ENCODE data around the gene BPIFA1.

The BPIFA1 gene

GRCh38 chr20:33235696-33236095 is at the start of gene BPIFA1:
BPIFA1 (plus strand) TSS chr20:33235996; CDS start chr20:33237712, 1,716 bp downstream.
- H3K27me3 ChIP-seq (ENCODE audit: control insufficient read depth, insufficient read depth, low read length) = peaks cover 24% of the 10 kb centered on the region; the same call in 1 of the 2 replicates
- H3K27ac ChIP-seq (ENCODE audit: low read depth, low read length) = no peak within 1 kb of the TSS
- no peak within 1 kb of the TSS for H3K4me3 ChIP-seq (ENCODE audit: low read depth, low read length)
- no peak within 1 kb of the TSS for H3K9ac ChIP-seq (ENCODE audit: low read length)
- no peaks in the 10 kb centered on the region for H3K36me3 ChIP-seq (ENCODE audit: control insufficient read depth, insufficient read depth, low read length)
- no peaks in the 10 kb centered on the region for H3K9me3 ChIP-seq (ENCODE audit: control insufficient read depth, insufficient read depth, low read depth, low read length)
- no peaks in the 10 kb centered on the region for H3K4me1 ChIP-seq (ENCODE audit: control insufficient read depth, insufficient read depth, low read length)

- H3K27ac ChIP-seq (ENCODE audit: low read depth, low read length) = no peak overlapping the region
- H3K4me1 ChIP-seq (ENCODE audit: control insufficient read depth, insufficient read depth, low read length) = no peaks in the 10 kb centered on the region
- peaks cover 5% of the 10 kb centered on the region; the same call in 1 of the 2 replicates for H3K27me3 ChIP-seq (ENCODE audit: control insufficient read depth, insufficient read depth, low read length)
- no peak overlapping the region for H3K4me3 ChIP-seq (ENCODE audit: low read depth, low read length)
- no peak overlapping the region for H3K9ac ChIP-seq (ENCODE audit: low read length)
- H3K9me3 ChIP-seq (ENCODE audit: control insufficient read depth, insufficient read depth, low read depth, low read length) = peaks cover 7% of the 10 kb centered on the region; the same call in 1 of the 2 replicates
- no peaks in the 10 kb centered on the region for H3K36me3 ChIP-seq (ENCODE audit: control insufficient read depth, insufficient read depth, low read length)
Measured at GRCh38 chr20:33187491-33187890, 48.3 kb upstream of the BPIFA1 start.

GRCh38 chr20:33188421-33188820 is 47.4 kb upstream of the BPIFA1 start:
- Histone ChIP-seq H3K4me3 (ENCODE audit: low read depth, low read length) (no peak overlapping the region), H3K36me3 (ENCODE audit: control insufficient read depth, insufficient read depth, low read length) (no peaks in the 10 kb centered on the region), H3K9me3 (ENCODE audit: control insufficient read depth, insufficient read depth, low read depth, low read length) (peaks cover 3% of the 10 kb centered on the region; the same call in 1 of the 2 replicates), H3K9ac (ENCODE audit: low read length) (no peak overlapping the region), H3K27me3 (ENCODE audit: control insufficient read depth, insufficient read depth, low read length) (peaks cover 11% of the 10 kb centered on the region; the same call in 1 of the 2 replicates), H3K27ac (ENCODE audit: low read depth, low read length) (no peak overlapping the region), H3K4me1 (ENCODE audit: control insufficient read depth, insufficient read depth, low read length) (no peaks in the 10 kb centered on the region)

DNA sequence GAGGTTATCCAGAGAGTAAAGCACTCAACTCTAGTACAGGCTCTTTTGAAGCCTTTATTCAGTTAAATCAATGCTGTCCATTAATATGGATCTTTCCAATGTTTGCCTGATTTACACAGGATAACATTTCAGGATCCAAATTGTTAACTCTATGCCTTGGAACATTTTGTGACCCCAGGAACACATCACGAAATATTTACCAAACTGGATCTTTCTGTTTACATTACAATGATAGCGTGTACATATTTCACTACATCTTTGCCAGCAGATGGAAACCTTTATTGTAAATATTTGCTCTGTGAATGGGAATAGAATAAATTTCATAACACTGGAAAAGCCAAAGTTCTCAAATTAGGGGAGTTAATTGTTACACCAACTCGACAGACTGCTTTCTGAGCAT is 44.3 kb upstream of the BPIFA1 start:
- Histone ChIP-seq H3K36me3 (ENCODE audit: control insufficient read depth, insufficient read depth, low read length) (no peaks in the 10 kb centered on the region), H3K9ac (ENCODE audit: low read length) (no peak overlapping the region), H3K27me3 (ENCODE audit: control insufficient read depth, insufficient read depth, low read length) (peaks cover 19% of the 10 kb centered on the region; the same call in 1 of the 2 replicates), H3K4me3 (ENCODE audit: low read depth, low read length) (no peak overlapping the region), H3K9me3 (ENCODE audit: control insufficient read depth, insufficient read depth, low read depth, low read length) (no peaks in the 10 kb centered on the region), H3K4me1 (ENCODE audit: control insufficient read depth, insufficient read depth, low read length) (no peaks in the 10 kb centered on the region), H3K27ac (ENCODE audit: low read depth, low read length) (no peak overlapping the region)

DNA sequence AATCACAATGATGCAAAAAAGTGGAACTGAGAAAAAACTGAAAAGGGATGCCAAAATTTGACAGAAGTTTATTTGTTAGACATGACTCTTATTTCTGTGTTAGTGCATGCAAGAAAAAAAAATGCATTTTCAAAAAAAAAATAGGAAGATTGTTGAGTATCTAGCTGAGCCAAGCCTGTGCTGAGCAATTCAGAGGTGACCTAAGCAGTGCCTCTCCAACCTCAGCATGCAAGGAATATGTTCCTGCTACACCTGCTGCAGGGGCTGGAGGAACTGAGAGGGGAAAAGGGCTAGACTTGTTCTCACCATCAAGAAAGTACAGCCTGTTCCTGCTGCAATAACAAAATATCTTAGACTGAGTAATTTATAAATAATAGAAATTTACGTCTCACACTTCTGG is 43.8 kb upstream of the BPIFA1 start:
- Histone ChIP-seq H3K4me1 (ENCODE audit: control insufficient read depth, insufficient read depth, low read length) (no peaks in the 10 kb centered on the region), H3K27ac (ENCODE audit: low read depth, low read length) (no peak overlapping the region), H3K9me3 (ENCODE audit: control insufficient read depth, insufficient read depth, low read depth, low read length) (no peaks in the 10 kb centered on the region), H3K27me3 (ENCODE audit: control insufficient read depth, insufficient read depth, low read length) (peaks cover 19% of the 10 kb centered on the region; the same call in 1 of the 2 replicates), H3K36me3 (ENCODE audit: control insufficient read depth, insufficient read depth, low read length) (no peaks in the 10 kb centered on the region), H3K4me3 (ENCODE audit: low read depth, low read length) (no peak overlapping the region), H3K9ac (ENCODE audit: low read length) (no peak overlapping the region)

DNA sequence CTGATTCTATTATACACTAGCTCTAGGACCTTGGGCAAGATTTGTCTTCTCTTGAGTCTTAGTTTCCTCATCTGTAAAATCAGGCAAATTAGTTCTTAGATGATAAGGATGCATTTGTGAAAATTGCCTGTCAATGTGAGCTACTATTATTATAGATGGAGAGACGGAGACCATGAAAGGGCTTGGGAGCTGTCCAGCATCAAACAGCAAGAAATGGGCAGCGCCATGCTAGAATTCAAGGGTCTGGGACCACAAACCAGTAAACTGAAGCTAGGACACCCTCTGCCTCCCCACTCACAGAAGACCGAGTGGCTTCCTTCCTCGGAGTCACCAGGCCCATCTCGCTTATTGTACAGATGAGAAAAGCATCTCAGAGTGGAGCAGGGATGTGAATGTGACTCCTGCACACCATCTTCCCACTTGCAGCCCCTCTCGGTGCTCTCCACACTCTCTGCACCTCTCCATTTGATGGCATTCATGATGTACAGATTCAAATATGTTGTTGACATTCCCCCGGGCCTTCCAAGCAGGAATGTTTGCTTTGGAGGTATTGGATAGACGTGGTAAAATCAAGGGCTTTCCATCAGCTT is 42.8 kb upstream of the BPIFA1 start:
- Histone ChIP-seq H3K4me1 (ENCODE audit: control insufficient read depth, insufficient read depth, low read length) (no peaks in the 10 kb centered on the region), H3K4me3 (ENCODE audit: low read depth, low read length) (no peak overlapping the region), H3K27ac (ENCODE audit: low read depth, low read length) (no peak overlapping the region), H3K9me3 (ENCODE audit: control insufficient read depth, insufficient read depth, low read depth, low read length) (no peaks in the 10 kb centered on the region), H3K9ac (ENCODE audit: low read length) (no peak overlapping the region), H3K27me3 (ENCODE audit: control insufficient read depth, insufficient read depth, low read length) (peaks cover 23% of the 10 kb centered on the region; the same call in 1 of the 2 replicates), H3K36me3 (ENCODE audit: control insufficient read depth, insufficient read depth, low read length) (no peaks in the 10 kb centered on the region)

DNA sequence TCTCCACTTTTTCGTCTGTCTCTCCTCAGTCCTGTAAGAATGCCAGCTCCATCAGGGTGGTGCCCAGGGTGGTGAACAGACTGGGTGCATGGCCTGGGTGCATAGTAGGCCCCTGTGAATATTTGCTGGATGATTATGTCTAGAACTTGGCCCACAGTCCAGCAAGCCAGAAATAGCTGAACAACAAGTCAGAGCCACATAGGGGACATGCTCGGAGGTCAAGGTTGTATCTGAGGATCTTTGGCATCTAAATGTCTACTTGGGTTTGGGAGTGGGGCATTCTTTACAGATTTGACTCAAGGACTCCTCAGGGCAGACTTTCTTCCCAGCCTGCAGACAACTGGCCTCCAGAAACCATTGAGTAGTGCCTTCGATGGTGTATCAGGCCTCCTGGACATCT is 36.8 kb upstream of the BPIFA1 start:
- Histone ChIP-seq H3K4me3 (ENCODE audit: low read depth, low read length) (no peak overlapping the region), H3K9ac (ENCODE audit: low read length) (no peak overlapping the region), H3K4me1 (ENCODE audit: control insufficient read depth, insufficient read depth, low read length) (no peaks in the 10 kb centered on the region), H3K36me3 (ENCODE audit: control insufficient read depth, insufficient read depth, low read length) (no peaks in the 10 kb centered on the region), H3K27ac (ENCODE audit: low read depth, low read length) (no peak overlapping the region), H3K27me3 (ENCODE audit: control insufficient read depth, insufficient read depth, low read length) (peaks cover 45% of the 10 kb centered on the region; the same call in 1 of the 2 replicates), H3K9me3 (ENCODE audit: control insufficient read depth, insufficient read depth, low read depth, low read length) (no peaks in the 10 kb centered on the region)

DNA sequence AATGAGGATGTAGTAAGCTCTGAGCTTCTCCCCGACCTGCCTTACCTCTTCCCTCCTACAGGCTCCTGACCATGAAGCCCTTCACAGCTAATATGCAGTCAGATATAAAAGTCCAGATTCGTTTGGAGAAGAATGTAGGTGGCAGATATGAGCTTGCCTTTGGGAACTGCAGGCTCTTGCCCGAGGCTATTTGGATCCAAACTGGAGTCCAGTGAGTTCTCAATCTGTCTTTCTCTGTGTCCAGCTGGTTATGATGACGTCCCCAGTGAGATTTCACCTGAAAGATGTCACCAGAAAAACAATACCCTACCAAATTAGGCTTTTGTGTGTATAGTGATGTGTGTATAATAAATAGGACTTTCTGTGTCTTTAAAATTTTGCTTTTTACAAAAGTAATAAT is 33.3 kb upstream of the BPIFA1 start:
- Histone ChIP-seq H3K36me3 (ENCODE audit: control insufficient read depth, insufficient read depth, low read length) (no peaks in the 10 kb centered on the region), H3K27ac (ENCODE audit: low read depth, low read length) (no peak overlapping the region), H3K9me3 (ENCODE audit: control insufficient read depth, insufficient read depth, low read depth, low read length) (no peaks in the 10 kb centered on the region), H3K27me3 (ENCODE audit: control insufficient read depth, insufficient read depth, low read length) (peaks cover 51% of the 10 kb centered on the region; the same call in 1 of the 2 replicates), H3K4me3 (ENCODE audit: low read depth, low read length) (no peak overlapping the region), H3K9ac (ENCODE audit: low read length) (no peak overlapping the region), H3K4me1 (ENCODE audit: control insufficient read depth, insufficient read depth, low read length) (no peaks in the 10 kb centered on the region)

- Histone ChIP-seq H3K9me3 (ENCODE audit: control insufficient read depth, insufficient read depth, low read depth, low read length) (no peaks in the 10 kb centered on the region), H3K27ac (ENCODE audit: low read depth, low read length) (no peak overlapping the region), H3K4me3 (ENCODE audit: low read depth, low read length) (no peak overlapping the region), H3K4me1 (ENCODE audit: control insufficient read depth, insufficient read depth, low read length) (no peaks in the 10 kb centered on the region), H3K36me3 (ENCODE audit: control insufficient read depth, insufficient read depth, low read length) (no peaks in the 10 kb centered on the region), H3K9ac (ENCODE audit: low read length) (no peak overlapping the region), H3K27me3 (ENCODE audit: control insufficient read depth, insufficient read depth, low read length) (peaks cover 52% of the 10 kb centered on the region; the same call in 1 of the 2 replicates)
Measured at GRCh38 chr20:33203444-33203843, 32.4 kb upstream of the BPIFA1 start.

DNA sequence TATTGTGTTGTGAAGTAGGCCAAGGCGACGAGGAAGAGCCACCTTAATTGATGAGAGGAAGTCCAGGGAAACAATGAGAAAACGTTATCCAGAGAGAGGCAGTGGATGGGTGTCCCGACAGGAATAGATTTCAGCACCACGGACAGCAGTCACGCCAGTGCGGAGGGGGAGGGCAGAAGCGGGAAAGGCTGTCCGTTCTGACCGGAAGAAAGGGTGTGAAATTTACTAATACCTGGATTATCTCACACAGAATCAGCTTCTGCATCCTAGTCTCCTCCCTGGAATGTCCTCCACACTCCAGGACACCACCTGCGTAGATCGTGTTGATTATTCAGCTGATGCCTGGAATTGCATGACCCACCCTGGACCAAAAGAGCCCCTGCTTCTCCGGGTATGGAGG is 26.0 kb upstream of the BPIFA1 start:
- H3K4me3 ChIP-seq (ENCODE audit: low read depth, low read length) = no peak overlapping the region
- H3K9me3 ChIP-seq (ENCODE audit: control insufficient read depth, insufficient read depth, low read depth, low read length) = no peaks in the 10 kb centered on the region
- no peaks in the 10 kb centered on the region for H3K36me3 ChIP-seq (ENCODE audit: control insufficient read depth, insufficient read depth, low read length)
- H3K4me1 ChIP-seq (ENCODE audit: control insufficient read depth, insufficient read depth, low read length) = no peaks in the 10 kb centered on the region
- no peak overlapping the region for H3K27ac ChIP-seq (ENCODE audit: low read depth, low read length)
- H3K27me3 ChIP-seq (ENCODE audit: control insufficient read depth, insufficient read depth, low read length) = peaks cover 51% of the 10 kb centered on the region; the same call in 1 of the 2 replicates
- no peak overlapping the region for H3K9ac ChIP-seq (ENCODE audit: low read length)

DNA sequence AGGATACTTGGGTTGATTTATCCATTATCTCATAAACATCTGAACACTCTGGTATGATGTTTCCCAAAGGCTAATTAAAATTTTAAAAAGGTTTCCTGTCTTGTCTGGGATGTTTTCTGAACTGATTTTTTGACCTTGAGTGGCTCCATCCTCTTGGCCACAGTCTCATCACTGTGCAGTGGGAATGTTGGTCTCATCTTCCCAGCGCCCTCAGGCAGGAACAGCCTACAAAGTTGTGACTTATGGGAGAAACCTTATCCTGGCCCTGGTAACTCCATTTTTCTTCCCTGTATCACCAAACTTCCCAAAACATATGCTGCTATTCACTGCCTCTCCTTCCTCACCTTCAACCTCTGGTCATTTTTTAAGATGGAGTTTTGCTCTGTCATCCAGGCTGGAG is 25.4 kb upstream of the BPIFA1 start:
- H3K4me1 ChIP-seq (ENCODE audit: control insufficient read depth, insufficient read depth, low read length) = no peaks in the 10 kb centered on the region
- no peak overlapping the region for H3K27ac ChIP-seq (ENCODE audit: low read depth, low read length)
- no peak overlapping the region for H3K9ac ChIP-seq (ENCODE audit: low read length)
- H3K4me3 ChIP-seq (ENCODE audit: low read depth, low read length) = no peak overlapping the region
- H3K9me3 ChIP-seq (ENCODE audit: control insufficient read depth, insufficient read depth, low read depth, low read length) = no peaks in the 10 kb centered on the region
- no peaks in the 10 kb centered on the region for H3K36me3 ChIP-seq (ENCODE audit: control insufficient read depth, insufficient read depth, low read length)
- peaks cover 56% of the 10 kb centered on the region; the same call in 1 of the 2 replicates for H3K27me3 ChIP-seq (ENCODE audit: control insufficient read depth, insufficient read depth, low read length)
